ENCODE results near the gene SLC35E3.

- TF ChIP-seq BHLHE40 (IDR thresholded peaks at IDR 0.05; ENCODE audit: borderline replicate concordance) (no peak), FOXM1 (IDR thresholded peaks at IDR 0.05; ENCODE audit: borderline replicate concordance) (no peak)
Measured at GRCh38 chr12:68779280-68779679, 33.3 kb downstream of the SLC35E3 start.

Data from HEK293T (cell line).